Right renal cortex interstitium (tissue), 3 donors: ENCODE results near the gene AMIGO3. TPM values are rescaled to one million over a fixed set of nuclear protein-coding genes. Genes with fewer than 3 reads are reported as not detected.
"Not testable (repeated sequence)": the region's sequence is repeated elsewhere in the genome, so short reads cannot be mapped to it uniquely, and the experiment has no call there.

Source experiments
- DNase-seq, 3 donors: peaks; one replicate each; pipeline ENCODE4 v3.0.0-alpha.2; 2013; ENCODE audit warnings: low read depth in 3 of 3, low spot score in 2 of 3
- polyA plus RNA-seq, 3 donors: library from polyadenylated mRNA; unstranded; fragments of 120-200 nt; gene quantifications; one replicate each; pipeline ENCODE4 v1.2.1, GENCODE V29; 2013; ENCODE audit not compliant: insufficient read length in 3 of 3

AMIGO3 gene
- polyA plus RNA-seq, 3 donors, result 0.93 to 1.5 (median 1.0) TPM

DNA sequence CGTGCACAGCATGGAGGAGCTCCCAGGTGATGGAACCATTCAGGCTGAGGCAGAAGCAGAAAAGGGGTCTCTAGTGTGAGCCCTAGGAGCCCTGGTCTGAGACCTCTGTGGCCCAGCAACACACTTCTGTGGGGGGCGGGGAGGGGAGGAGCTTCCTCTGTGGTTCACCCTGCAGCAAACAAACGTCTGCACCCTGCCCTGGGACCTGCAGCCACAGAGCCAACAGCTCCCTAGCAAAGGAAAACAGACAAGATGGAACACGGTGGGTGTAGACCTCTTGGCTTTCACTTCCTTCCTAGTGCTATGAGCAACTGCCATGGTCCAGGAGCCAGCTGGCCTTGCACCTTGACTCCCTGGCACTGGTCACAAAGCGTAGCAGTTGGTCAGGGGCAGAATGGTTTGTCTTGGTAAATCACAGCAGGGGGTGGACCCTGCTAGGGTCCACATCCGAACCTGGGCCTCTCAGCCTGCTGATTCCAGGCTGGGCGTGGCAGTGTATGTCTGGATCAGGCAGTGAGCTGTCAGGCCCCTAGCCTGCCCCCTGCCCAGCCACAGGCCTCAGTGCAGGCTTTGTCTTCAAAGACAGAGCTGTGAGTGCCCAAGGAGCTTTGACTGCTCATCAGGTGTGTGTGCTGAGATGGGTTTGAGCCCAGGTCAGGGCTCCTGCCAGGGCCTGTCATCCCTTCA lies 6.7 kb downstream of the AMIGO3 start:
- no peak for DNase-seq

DNA sequence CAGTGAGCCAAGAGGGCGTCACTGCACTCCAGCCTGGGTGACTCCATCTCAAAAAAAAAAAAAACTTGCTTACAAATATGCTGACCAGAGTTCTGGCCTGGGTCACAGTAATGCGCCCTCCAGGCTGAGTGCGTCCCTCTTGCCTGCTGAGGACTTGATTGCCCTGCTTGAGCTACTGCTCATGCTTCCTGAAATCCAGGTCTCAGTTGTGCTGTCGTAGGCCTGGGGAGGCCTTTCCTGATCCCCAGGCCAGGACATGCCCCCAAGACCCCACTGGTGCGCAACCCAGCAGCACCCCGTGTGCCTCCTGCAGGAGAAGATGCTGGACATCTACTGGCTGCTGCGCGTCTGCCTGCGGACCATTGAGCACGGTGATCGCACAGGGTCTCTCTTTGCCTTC lies 7.3 kb downstream of the AMIGO3 start:
- no peak for DNase-seq

DNA sequence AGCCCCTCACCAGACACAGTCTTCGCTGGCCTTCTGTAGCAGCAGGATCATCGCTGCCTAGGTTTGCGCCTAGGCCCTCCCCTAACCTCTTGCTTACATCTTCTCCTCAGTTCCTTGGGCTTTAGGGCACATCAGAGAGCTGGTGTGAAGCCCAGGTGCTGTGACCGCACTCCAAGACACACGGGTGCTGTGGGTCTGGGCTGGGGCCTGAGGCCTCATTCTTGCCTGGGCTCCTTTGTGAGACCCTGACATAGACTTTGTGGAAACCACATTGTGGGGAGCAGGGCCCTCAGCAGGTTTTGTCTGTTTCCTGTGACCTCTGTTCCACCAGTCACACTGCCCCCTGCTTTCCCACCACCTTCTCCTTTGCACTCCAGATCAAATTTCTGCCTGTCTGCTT lies 8.0 kb downstream of the AMIGO3 start:
- no peak for DNase-seq

DNA sequence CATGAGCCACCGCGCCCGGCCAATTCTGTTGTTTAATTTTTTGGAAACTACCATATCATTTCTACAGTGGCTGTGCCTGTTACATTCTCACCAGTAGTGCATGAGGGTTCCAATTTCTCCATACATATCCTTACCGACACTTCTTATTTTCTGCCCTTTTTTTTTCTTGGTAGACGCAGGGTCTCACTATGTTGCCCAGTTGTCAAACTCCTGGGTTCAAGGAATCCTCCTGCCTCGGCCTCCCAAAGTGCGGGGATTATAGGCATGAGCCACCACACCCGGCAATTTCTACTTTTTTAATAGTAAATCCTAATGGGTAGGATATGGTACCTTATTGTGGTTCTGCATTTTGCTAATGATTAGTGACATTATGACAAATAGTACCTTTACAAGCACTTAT lies 9.6 kb downstream of the AMIGO3 start:
- DNase-seq, result no peak

DNA sequence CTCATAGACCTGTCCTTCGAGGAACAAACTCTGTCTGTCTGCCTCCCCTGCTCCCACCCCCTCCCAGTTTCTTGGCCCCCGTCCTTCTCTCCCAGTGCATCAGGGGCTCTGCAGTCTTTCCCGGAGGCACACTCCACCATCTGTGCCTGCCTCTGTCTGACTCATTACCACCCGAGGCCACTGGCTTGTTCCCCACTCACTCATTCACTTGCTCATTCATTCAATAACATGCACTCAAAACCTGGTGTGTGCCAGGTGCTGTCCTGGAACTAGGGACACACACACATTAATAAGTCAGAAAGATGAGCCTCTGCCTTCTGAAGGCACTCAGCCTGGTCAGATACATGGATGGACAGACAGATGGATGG lies 12.4 kb downstream of the AMIGO3 start:
- DNase-seq, result no peak

DNA sequence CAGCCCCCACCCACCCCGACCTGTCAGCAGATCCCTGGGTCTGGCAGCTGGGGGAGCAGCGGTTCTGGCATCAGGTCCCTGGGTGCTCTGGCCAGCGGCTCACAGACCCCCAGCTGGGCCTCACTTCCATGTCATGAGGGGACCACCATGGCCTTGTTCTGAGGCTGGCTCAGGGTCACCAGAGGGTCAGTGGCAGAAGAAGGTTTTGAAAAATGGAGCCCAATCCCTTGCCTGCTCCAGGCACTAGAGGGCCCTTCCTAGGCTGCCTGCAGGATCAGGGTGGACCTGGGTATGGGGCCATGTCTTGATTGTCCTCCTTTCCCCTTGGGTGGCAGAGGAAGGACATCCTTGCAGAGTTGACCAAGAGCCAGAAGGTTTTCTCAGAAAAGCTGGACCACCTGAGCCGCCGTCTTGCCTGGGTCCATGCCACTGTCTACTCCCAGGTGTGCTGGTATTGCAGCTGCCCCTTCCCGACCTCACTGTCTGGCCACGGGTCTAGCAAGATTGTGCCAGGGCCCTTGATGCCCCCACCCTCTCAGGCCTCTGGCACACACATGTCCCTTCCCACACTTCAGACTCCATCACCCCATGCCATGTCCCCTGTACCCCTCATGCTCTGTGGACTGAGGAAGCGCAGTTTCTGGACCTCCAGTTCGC lies 12.9 kb downstream of the AMIGO3 start:
- no peak for DNase-seq

DNA sequence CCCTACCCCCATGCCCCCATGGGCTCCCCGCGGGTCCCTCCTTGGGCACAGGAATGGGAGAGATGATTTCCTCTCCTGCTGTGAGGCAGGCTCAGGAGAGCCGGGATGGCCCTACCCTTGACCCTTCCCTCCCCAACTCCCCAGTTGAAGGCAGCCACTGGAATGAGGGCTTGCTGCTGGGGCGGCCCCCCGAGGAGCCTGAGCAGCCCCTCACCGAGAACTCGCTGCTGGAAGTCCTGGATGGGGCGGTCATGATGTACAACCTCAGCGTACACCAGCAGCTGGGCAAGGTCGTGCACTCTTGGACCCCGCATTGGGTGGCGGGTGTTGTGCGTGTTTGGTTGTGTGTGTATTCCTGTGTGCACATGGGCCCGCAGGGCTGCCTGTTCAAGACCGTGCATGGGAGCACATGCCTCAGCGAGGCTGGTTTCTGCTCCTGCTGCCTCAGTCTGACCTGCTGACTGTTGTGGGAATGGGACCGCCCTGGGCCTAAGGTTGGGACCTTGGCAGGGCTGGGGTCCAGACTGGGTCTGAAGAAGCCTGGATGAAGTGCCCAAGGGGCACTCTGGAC lies 14.0 kb downstream of the AMIGO3 start:
- no peak for DNase-seq

DNA sequence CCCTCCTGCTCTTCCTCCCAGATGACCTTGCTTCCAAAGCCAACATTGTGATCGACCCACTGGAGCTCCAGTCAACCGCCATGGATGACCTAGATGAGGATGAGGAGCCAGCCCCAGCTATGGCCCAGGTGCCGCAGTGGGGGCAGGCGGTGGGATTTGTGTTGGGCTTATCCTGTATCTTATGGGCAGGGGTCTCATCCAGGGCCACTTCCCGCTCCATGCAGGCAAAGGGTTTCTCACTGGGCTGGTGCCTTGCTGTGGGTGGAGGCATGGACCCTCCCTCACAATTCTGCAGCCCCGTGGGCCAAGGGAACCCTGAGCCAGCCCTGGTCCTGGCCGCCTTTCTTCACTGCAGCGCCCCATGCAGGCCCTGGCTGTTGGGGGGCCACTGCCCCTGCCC lies 14.9 kb downstream of the AMIGO3 start:
- DNase-seq, result no peak

DNA sequence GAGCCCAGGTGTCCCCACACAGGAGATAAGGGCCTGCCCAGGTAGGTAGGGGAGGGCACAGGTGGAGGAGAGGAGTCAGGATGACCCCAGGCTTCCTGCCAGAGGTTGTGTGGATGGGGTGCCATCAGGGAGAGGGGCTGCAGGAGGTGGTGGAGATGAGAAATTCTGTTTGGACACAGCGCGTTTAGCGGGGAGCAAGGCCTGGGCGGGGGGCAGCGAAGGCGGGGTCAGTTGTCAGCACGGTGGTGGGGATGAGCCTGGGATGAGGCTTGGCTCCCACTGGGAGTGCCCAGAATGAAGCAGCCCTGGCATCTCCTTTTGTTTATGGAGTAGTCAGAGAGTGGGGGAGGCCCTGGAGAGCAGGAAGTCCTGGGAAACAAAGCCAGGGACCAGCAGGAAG lies 15.5 kb downstream of the AMIGO3 start:
- no peak for DNase-seq

DNA sequence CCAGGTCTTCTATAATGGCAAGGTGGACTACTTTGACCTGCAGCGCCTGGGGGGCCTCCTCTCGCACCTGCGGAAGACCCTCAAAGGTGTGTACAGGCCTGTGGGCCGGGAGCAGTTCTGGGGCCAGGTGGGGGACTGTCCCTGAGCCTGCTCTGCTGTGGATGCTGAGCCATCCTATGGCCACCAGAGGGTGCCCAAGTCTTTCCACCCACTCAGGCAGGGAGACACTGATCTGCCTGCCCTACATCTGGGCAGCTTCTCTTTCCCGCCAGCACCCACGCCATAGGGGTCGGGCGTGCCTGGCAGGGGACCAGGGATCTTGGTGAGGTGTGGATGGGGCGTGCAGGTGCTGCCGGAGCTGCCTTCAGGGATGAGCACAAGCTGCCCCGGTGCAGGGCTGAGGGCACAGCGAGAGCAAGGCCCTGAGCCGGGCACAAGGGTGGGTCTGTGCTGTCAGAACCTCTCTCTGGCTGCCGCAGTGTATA lies 16.0 kb downstream of the AMIGO3 start:
- DNase-seq, result no peak

DNA sequence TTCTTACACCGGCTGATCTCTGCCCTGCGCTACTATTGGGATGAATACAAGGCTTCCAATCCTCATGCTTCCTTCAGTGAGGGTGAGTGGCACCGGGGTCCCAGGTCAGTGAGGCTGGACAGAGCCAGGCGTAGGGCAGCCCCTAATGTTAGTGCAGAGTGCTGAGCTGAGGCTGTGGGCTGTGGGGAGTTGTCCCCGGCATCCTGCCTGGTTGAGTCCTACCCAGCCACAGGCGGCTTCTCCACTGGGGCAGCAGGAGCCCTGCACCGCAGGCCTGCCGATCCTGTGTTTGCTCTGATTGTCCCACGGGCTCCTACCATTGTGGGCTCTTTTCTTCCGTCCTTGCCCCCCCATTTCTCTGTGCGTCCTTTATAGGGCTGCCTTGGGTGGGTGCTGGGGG lies 16.8 kb downstream of the AMIGO3 start:
- no peak for DNase-seq

DNA sequence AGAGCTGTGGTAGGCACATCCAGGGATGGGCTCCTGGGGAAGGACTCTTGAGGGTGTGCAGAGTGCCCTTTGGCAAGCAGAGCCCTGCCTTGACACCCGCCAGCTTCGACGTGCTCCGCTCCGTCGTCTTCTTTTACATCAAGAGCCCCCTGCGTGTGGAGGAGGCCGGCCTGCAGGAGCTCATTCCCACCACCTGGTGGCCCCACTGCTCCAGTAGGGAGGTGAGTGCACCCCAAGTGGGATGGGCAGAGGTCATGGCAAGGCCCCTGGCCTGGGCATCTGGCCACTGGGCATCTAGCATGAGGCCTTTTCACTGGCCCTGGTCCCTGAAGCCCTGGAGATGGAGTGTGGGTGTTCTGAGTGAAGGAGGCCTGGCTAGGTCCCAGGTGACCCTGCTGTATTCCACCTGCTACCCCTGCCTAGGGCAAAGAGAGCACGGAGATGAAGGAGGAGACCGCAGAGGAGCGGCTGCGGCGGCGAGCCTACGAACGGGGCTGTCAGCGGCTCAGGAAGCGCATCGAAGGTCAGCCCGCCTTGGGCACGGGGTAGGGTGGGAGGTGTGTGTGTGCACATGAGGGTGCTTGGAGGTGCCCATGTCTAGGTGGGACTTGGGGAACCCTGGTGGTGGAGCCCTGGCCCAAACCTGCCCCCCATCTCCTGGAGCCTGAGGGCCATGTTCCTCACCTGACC lies 18.0 kb downstream of the AMIGO3 start:
- DNase-seq, result no peak

DNA sequence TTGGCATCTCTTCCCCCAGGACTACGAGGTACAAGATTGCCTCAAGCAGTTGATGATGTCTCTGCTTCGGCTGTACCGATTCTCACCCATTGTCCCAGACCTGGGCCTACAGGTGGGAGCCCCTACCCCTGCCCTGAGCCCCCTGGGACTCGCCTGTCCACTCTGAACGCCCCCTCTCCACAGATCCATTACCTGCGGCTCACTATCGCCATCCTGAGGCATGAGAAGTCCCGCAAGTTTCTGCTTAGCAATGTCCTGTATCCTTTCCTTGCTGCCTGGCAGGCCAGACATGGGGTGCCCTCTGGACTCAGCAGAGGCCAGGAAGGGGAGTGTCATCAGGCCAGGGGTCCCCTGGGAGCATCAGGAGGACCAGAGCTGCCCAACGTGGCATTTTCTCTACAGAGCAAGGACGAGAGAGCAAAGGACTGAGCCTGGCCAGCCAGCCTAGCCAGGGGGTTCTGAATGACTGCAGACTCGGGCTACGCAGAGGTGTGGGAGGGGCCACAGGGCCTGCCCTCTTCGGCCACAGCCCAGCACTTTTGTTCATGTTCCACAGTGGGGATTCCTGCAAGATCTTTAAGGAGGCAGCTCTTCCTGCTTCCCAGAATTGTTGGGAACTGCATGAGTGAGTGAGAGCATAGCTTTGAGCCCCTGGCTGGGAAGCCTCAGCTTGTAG lies 18.9 kb downstream of the AMIGO3 start:
- no peak for DNase-seq

DNA sequence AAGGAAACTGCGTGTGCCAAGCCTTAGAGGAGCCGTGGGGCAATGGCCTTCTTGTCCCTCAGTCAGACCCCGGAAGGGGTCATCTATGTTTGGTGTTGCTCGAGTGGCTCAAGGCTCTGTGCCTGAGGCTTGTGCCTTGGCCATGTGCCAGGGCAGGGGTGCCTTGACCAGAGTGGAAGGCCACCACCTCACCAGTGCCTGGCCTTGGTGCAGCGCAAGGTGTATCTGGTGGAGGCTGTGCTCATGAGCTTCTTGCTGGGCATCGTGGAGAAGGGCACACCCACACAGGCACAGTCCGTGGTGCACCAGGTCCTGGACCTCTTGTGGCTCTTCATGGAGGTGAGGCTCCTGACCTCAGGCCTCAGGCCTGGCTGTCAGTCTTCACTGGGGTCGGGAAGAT lies 19.5 kb downstream of the AMIGO3 start:
- DNase-seq, result no peak

DNA sequence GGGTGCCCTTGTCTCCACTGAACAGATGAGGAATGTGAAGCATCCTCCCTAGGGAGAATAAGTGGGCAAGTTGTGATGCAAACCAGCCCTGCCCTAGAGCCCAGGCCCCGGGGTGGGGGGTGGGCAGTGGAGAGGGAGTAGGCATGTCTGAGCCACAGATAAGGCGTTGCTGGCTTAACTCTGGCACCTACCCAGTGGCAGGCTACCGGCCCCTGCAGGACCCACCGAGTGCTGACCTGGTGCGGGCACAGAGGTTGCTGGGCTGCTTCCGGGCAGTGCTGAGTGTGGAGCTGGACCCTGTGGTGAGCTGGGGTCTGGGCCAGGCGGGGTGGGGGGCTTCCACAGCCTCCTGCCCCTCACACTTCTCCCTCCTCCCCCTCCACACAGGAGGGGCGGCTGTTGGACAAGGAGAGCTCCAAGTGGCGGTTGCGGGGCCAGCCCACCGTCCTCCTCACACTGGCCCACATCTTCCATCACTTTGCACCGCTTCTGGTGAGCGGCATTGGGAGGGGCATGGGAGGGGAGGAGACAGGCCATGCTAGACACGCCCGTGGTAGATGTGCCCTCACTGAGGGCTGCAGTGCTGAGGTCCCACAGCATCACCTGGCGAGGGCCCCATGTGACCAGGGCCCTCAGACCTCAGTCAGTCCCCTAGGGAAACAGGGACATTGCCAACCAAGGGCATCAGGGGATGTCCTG lies 20.1 kb downstream of the AMIGO3 start:
- no peak for DNase-seq

DNA sequence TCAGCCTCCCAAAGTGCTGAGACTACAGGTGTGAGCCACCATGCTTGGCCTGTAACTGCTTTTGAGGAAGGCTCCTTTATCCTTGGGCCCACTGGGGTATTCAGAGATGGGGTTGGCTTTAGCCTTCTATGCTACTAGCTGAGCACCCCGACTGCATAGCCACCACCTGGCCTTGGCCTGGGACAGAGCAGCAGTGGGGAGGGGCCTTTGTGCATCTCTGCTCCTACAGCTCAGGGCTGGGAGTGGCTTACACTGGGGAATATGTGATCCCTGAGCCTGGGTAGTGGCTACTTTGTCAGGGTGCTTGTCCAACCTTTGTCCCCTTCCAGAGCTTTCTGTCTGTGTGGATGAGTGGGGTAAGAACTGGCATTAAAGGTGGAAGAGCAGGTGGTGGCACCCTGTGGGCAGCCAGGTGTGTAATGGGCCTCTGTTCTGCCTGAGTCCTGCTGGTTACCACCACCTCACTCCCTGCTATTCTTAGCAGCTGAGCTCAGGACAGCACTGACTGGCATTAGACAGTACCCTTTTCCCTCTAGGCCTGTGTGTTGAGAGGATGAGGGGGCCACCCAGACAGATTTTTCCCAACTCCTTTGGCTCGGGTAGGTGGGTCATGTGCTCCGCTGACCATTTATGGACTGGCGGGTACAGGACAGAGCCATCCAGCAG lies 24.0 kb downstream of the AMIGO3 start:
- not testable (repeated sequence) for DNase-seq

DNA sequence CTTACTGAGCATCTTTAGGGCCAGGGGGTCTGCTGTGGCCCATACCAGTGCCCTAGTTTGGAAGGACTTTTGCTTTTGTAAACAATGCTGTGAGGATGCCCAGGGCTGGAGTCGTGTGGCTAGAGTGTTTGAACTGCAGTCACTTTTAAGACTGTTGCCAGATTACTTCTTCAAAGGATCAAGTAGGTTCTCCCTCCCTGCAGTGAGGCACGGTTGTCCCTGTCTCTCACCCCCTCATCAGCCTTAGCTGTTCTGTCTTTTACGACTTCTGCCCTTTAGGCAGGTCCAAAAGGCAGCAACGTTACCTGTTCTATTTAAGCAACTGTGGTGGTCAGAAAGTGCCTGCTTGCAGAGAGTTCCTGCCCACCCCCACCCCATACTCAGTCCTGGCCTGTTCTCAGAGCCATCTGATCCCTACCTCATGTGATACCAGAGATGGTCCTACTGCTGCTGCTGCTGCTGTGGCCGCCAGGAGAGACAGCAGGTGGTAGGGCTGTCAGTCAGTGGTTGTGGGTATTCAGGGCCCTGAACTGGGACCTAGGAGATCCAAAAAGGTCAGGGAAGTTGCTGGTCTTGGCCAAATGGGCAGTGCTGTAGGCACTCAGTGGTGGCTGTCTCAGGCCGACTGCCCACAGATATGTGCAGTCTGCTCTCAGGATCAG lies 24.9 kb downstream of the AMIGO3 start:
- DNase-seq, result not testable (repeated sequence)

DNA sequence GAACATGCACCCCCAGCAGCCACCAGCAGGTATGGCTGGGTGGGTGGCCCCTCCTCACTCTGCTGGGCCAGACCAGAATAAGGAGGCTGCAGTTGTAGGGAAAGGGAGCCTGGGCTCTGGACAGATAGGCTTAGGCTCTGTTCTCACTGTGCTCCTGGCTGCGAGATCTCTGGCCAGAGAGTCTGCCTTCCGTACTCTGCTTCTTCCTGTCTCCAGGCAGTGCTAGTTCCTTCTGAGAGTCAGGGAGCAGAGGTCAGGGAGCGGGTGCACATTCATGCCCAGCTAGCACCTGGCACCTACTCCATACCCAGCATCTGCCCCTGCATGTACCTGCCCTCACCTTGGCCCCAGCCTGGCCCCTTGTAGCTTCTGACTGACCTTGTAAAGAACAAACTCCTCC lies 28.0 kb downstream of the AMIGO3 start:
- DNase-seq, result not testable (repeated sequence)

DNA sequence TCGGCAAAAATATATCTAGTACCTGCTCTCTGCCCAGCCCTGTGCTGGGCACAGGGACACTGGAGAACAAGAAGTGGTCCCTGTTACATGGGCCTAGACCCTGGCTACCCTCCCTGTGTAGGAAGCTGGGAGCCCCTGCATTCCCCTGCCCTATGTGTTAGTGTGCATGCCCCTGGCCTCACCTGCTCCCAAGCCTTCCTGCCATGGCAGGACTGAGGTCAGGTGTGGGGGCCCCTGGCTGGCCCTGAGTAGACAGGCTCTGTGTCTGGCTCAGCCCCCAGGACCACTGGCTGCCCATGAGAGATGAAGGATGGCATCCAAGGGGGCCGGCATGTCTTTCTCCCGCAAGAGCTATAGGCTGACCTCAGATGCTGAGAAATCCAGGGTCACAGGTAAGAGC lies 28.6 kb downstream of the AMIGO3 start:
- not testable (repeated sequence) for DNase-seq
